GM15510 (cell line): Measurements from ENCODE around the gene FBXL16.
A peak's percentile ranks its signal among the peaks of the same experiment; 100 is the strongest.

Experiments used
- POLR2A ChIP-seq: IDR thresholded peaks from 3 replicates; pipeline ENCODE4 v1.6.1; 2011; ENCODE audit warnings: borderline replicate concordance; ENCODE audit not compliant: insufficient read length; ENCODE audit errors: extremely low read depth

Gene FBXL16

DNA sequence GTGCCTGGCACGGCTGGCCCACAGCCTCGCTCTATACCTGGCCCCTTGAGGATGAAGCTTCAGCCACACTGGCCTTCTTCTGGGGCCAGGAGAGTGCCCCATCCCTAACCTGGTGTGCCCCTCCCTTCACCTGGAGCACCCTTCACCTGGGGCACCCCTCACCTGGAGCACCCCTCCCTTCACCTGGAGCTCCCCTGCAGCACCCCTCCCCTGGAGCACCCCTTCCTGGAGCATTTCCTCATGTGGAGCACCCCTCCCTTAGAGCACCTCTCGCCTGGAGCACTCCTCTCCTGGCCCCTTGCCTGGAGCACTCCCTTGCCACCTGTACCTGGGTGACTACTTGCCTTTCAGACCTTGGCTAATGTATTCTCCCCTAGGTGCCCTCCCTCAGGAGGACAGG lies 2.4 kb upstream of the FBXL16 start:
- no peak for TF ChIP-seq POLR2A

DNA sequence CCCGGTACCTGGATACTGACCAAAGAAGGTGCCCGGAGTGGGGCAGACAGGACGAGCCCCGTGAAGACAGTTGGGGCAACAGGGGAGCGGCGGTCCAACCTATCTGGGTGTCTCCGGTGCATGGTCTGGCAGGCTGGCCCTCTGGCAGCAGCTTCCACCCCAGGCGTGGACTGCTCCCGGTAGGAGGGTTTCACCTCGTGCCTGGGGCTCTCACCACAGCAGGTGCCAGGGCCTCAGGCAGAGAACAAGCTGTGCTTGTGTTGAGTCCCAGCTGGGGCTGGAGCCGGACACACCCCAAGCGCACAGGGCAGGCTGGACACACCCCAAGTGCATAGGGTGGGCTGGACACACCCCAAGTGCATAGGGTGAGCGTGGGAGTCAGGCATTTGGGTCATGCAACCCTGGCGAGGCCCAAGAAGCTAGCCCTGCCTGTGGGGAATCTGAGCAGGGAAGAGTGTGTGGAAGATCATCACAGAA lies 1.5 kb upstream of the FBXL16 start:
- no peak for TF ChIP-seq POLR2A

DNA sequence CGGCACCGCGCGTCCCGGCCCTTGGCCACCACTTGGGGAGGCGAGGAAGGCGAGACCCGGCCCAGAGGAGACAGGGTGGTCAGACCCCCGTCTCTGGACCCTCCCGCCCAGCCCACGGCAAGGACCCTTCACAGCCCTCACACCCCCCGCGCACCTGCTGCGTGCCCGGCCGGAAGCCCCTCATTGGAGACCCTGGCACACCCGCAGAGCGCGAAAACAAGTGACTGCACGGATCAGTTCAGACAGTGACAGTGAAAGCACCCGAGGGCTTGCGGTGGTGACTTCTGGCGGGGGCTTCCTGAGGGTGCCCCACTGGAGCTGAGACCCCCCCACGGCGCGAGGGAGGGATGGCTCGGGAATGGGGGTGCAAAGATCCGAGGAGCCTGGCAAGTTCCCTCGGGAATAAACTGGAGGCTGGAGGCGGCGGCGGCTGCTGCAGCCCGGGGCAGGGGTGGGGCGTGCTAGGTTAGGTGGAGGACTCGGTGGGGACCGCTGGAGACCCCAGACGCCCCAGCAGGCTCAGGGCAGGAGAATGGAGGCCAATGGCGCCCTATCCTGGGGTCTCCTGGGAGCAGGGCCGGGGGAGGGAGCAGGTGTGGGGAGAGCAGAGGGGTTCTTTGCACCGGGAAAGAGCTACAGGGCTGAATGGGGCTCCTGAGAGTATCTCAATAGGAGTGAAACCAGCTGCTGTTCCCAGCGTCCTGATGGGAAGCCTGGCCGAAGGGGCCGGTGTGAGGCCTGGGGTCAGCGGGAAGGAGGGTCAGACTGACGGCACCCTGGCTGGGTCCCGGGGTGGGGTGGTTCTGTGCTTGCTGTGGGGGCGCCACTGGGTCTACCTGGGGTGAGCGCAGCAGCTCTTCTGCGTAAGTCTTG lies 824 bp upstream of the FBXL16 start:
- no peak for TF ChIP-seq POLR2A

DNA sequence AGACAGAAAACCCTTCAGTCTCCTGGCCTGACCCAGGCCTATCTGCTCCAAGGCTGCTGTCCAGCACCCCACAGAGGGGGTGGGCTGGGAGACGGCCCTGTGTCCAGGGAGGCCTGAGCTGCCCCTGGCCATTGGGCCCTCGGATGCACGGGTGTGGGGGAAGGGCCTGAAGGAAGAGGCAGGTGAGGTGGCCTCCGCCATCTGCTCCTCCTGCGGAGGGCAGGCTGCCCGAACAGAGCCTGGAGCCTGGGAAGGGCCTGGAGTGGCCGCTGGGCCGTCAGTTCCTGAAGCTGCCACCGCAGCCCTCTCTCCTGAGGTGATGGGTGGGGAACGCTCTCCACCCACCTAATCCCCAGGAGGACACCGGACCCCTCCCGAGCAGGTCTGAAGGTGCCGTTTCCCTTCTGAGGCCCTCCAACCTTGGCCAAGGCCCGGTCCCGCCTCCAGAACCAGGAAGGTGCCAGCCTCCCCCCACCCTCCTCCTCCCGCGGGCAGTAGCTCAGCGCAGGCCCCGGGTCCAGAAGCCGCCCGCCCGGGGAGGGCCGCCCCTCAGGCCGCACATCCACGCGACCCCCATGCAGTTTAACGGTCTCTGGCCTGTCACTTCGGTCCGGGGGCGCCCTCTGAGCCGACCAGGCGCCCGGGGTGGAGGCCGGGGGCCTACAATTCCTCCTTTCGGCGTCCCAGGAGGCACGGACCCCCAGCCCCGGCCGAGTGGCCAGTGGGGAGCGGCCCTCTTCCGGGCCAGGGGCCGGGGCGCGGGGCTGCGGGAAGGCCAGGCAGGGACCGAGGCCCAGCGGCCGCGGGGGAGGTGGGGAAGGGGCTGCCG lies 835 bp downstream of the FBXL16 start:
- TF ChIP-seq POLR2A = no peak

DNA sequence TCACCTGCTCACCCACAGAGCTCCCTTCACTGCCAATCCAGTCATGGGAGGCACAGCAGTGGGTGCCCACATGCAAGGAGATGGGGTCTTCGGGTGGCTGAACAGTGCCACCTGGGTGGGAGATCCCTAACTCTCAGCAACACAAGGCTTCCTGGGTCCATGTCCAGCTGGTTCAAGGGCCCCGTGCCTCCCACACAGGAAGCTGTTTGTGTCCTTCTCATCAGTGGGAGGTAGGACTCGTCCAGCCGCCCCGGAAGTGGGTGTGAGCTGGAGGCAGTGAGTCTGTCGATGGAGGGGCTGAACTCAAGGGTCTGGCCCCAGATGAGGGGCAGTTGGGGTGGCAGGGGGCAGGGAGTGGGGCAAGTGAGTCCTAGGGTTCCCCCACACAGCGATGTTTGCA lies 1.6 kb downstream of the FBXL16 start:
- no peak for TF ChIP-seq POLR2A

DNA sequence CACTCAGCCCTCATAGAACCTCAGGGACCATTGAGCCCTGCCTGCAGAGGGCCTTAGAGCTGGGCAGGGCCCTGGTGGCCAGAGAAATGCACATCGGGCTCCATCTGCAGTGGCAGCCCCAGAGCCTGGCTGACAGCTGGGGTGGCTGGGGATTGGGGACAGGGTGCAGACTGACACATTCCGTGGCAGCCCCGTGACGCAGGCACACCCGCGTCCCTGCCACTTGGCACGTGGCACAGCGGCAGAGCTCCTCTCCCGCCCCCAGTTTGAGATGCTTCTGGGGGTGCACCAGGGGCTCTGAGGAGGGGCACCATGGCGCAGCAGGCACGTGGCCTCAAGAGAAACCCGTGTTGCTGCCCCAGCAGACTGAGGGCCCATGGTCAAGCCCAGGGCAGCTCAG lies 2.2 kb downstream of the FBXL16 start:
- TF ChIP-seq POLR2A = no peak

DNA sequence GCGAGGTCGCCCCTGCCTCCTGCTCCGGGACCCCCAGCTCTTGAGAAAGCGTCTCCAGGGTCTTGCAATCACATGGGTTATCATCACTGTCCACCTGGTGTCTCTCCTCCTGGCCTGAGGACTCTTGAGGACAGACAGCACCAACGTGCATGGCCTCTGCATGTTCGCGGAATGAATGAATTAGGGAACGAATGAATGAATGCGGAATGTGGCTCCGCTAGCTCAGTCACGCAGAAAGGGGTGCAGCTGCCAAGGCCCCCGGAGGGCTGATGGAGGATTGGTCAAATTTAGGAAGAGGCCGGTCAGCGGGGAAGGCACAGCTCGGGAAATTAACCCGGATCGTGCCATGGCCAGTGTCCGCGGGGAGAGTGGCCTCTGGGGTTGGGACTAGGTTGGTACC lies 3.3 kb downstream of the FBXL16 start:
- no peak for TF ChIP-seq POLR2A

DNA sequence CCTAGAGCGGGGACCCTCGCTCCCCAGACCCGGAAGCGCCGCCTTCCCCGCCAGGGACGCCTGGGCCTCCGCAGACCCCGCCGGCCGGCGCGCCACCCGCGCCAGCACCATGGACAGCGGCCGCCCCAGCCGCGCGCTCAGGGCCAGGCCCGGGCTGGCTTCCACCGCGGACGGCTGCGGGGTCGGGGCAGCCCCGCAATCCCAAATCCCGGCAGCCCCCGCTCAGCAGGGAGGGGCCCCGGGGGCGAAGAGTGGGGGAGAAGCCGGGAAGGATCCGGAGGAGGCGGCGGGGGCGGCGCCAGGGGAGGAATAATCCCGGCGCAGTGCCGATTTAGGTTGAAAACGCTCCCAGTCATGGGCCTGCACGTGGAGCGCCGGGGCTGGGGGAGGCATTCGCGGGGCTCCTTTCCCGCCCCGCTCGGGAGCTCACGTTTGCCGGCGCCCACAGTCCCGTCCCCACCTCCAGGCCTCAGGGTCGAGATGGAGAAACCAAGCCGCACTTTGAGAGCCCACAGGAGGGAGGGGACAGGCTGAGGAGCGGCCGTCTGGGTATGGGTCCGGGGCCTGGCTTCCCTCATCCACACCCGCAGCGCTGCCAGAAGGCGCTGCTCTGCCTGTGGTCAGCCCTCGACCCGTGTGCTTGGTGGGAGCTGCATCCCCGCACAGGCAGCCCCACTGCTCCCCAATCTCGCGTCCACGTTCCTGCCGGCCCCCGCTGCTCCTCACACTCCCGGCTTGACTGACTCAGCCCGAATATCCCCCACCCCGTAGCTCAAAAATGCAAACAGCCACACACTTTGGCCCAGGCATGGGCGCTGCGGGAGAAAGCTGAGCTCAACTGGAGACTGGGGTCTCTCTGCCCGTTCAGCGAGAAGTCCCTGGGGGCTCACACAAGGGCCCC lies 4.7 kb downstream of the FBXL16 start:
- no peak for TF ChIP-seq POLR2A

DNA sequence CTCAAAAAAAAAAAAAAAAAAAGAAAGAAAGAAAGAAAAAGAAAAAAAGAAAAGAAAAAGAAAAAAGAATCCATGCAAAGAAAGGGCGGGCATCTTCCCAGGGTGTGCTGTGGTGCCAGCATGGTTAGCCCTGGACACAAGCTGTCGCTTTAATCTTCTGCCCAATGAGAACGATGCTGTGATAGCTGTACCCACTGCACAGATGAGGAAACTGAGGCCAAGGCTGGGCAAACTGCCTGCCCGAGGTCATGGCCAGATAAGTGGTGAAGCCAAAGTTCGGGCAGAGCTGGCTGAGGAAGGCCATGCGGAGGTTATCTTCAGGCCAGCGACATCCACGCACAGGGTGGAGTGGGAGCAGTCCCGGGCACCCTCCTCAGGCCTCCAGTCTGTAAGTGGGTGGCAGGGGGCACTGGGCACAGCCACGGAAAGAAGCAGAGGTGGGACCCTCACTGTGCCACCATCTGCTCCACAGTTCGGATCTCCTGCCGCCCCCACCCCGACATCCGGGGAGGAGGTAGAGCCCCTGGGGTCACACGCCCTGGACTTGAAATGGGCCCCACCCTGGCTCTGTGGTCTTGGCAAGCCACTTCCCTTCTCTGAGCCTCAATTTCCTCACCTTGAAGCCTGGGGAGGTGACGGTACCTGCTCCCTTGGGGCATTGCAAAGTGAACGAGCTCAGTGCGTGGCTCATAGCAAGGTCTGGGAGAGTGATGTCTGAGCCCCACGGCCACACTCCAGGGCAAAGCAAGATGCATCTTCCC lies 6.5 kb downstream of the FBXL16 start:
- TF ChIP-seq POLR2A = no peak

DNA sequence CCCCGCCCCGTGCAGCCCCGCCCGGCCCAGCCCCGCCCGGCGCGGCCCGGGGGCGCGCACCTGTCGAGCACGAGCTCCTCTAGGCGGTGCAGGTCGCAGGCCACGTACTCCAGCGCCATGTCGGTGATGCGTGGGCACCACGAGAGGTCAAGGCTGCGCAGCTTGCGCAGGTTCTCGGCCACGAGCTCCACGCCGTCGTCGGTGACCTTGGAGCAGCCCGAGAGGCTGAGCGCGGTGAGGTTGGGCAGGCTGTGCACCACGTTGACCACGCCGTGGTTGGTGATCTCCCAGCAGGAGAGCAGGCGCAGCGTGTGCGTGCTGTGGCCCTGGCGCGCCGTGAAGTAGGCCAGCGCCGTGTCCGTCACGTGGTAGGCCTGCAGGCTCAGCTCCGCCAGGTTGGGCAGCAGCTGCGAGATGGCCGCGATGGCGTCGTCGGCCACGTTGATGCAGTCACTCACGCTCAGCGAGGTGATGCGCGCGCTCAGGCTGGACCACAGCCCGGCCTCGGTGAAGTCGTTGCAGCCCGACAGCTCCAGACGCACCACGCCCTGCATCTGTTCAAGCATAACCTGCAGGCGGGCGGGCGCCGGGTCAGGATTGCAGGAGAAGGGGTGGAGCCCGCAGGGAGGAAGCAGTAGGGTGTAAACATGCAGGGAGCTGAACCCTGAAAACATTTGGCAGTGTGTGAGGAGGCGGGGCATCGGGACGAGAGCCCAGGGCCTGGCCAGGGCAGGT lies 10.1 kb downstream of the FBXL16 start:
- peak; percentile 49 for TF ChIP-seq POLR2A

DNA sequence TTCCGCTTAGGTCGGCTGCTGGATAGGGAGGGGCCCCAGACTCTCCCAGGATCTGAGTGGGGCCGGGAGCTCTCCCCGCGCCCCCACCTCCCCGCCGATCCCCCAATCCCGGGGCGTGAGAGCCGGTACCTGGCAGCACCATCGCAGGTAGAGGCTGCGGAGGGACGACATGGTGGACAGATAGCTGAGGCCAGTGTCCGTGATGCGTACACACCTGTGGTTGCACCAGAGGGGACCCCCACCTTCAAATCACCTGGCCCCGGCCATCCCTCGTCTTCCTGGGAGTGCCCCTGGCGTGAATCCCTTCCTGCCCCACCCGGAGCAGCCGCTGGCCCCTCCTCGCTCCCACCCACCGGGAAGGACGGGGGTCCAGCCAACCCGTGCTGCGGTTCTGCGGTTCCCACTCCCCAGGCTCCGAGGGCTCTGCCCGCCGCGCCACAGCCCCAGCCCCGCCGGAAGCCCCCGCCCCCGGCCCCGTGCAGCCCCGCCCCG lies 10.7 kb downstream of the FBXL16 start:
- TF ChIP-seq POLR2A = no peak

DNA sequence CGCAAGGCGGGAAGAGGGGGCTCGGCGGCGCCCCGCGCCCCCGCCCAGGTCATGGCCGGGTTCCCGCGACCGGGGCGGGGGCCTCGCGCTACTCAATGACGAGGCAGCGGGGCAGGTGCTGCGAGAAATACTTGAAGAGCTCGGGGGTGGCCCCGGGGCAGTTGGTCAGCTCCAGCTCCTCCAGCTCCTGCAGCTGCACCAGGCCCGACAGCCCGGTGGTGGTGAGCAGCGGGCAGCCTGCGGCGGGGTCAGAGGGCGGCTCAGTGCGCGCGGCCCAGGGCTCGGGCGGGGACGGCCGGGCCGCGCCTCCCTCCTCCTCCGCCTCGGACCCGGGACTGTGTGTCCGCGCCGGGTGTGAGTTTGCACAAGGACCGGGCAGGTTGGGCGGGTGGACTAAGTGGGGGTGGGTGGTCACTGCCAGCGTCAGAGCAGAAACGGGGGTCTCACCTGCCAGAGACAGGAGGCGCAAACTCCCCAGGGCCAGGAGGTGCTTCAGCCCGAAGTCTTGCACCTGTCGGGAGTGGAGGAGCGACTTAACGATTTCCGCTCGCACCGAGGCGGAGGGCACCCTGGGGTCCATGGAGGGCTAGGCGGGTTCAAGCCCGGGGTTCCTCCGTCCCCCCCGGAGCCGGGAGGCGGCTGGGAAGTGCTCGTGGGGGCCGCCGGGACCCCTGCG lies 11.3 kb downstream of the FBXL16 start:
- TF ChIP-seq POLR2A = no peak

DNA sequence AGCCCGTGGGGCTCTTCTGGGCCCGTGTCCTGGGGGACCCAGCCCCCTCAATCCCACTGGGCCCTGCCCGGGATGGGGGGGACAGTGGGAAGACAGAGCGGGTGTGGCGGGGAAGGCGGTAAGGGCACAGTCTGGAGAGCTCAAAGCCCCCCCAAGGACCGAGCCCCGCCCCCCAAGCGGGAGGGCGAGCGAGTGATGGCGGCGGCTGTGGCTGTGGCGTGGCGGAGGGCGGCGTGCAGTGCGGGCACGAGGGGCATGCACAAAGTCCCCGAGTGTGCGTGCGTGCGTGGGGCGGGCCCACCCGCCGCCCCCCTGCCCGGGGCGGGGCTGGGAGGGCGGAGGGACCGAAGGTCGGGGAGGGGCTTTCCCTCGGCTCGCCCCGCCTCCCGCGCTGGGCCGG lies 11.8 kb downstream of the FBXL16 start:
- no peak for TF ChIP-seq POLR2A

DNA sequence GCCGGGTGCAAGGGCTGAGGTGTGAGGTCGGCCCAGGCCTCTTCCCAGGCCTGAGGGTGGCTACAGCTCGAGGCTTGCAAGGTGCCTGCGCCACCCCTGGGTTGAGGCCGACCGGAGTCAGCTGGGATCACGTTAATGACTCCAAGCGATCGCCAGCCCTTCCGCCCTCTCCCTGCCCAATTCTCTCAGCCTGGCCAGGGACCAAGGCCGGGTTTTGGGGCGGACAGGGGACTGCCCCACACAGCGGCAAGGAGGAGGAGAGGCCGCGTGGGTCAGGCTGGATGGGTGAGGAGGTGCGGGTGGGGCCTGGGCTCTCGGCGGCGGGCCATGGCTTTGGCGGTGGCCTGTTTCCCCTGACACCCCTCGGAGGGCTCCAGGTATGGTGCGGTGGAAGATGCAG lies 12.2 kb downstream of the FBXL16 start:
- TF ChIP-seq POLR2A = no peak
